Stimulated activated CD4-positive, alpha-beta T cell treated with anti-CD3 and anti-CD28 coated beads, TNF-alpha, amount 100 ng/mL, for 24 hours (primary cell): Measurements from ENCODE around the gene HACD1.

Experiments used
- DNase-seq, 3 experiments: peaks; one replicate each; pipeline ENCODE4 v3.0.0-alpha.2; 2020; ENCODE audit warnings: low read depth in 3 of 3

The HACD1 gene

GRCh38 chr10:17617031-17617911, at the start of gene HACD1:
Gene HACD1 (minus strand): TSS chr10:17617374. CDS start chr10:17617339, 35 bp downstream.
- DNase-seq = peak in 2 of 3 experiments; percentile 35 to 63

- no peak for DNase-seq
Observed at GRCh38 chr10:17665747-17666146, 48.6 kb upstream of the HACD1 start.

GRCh38 chr10:17663450-17663849, 46.3 kb upstream of the HACD1 start:
- DNase-seq = no peak

- DNase-seq = no peak
Observed at GRCh38 chr10:17662193-17663138, 45.3 kb upstream of the HACD1 start.

- no peak for DNase-seq
Observed at GRCh38 chr10:17661510-17661909, 44.3 kb upstream of the HACD1 start.

GRCh38 chr10:17660921-17661320, 43.7 kb upstream of the HACD1 start:
- no peak for DNase-seq

GRCh38 chr10:17659365-17659764, 42.2 kb upstream of the HACD1 start:
- DNase-seq = no peak

- no peak for DNase-seq
Observed at GRCh38 chr10:17657103-17657500, 39.9 kb upstream of the HACD1 start.

- no peak for DNase-seq
Observed at GRCh38 chr10:17655567-17656146, 38.5 kb upstream of the HACD1 start.

GRCh38 chr10:17655009-17655408, 37.8 kb upstream of the HACD1 start:
- DNase-seq = no peak

GRCh38 chr10:17652585-17652984, 35.4 kb upstream of the HACD1 start:
- DNase-seq = no peak

GRCh38 chr10:17651896-17652295, 34.7 kb upstream of the HACD1 start:
- DNase-seq = no peak

- no peak for DNase-seq
Observed at GRCh38 chr10:17650416-17650815, 33.2 kb upstream of the HACD1 start.

- no peak for DNase-seq
Observed at GRCh38 chr10:17649836-17650235, 32.7 kb upstream of the HACD1 start.

GRCh38 chr10:17649052-17649451, 31.9 kb upstream of the HACD1 start:
- no peak for DNase-seq

- peak in 1 of 3 experiments; percentile 51 for DNase-seq
Observed at GRCh38 chr10:17648243-17649035, 31.3 kb upstream of the HACD1 start.

GRCh38 chr10:17647326-17647725, 30.2 kb upstream of the HACD1 start:
- DNase-seq = no peak

GRCh38 chr10:17645621-17646345, 28.6 kb upstream of the HACD1 start:
- DNase-seq = no peak

GRCh38 chr10:17644485-17644943, 27.3 kb upstream of the HACD1 start:
- no peak for DNase-seq

GRCh38 chr10:17643755-17644484, 26.7 kb upstream of the HACD1 start, which contains the start of gene STAM:
Gene STAM (plus strand): TSS chr10:17644151. CDS start chr10:17644340, 189 bp downstream.
- DNase-seq = peak; percentile 84 to 90 (median 86)
